Endothelial cell of umbilical vein (primary cell): ENCODE results near the gene USP35. TPM values are rescaled to one million over a fixed set of nuclear protein-coding genes. Genes with fewer than 3 reads are reported as not detected.

Experiments used
- BruUV-seq: library from RNA; stranded (reverse); fragments of 400-500 nt; replicated peaks from 2 replicates; lab custom pipeline; 2021; lab: Mats Ljungman, UMichigan
- CTCF ChIA-PET: fragments of 300-600, 350-600 bp; sonication (Branson Sonifier 250); formaldehyde crosslinking; loops from one replicate; lab custom pipeline; 2021; ENCODE audit warnings: antibody characterized with exemption, inconsistent platforms; lab: Charles Lee
- POLR2A ChIA-PET: fragments of 300-600, 350-600 bp; sonication (Branson Sonifier 250); formaldehyde crosslinking; loops from one replicate; lab custom pipeline; 2021; ENCODE audit warnings: antibody characterized with exemption, inconsistent platforms; lab: Charles Lee
- DNase-seq: peaks from one replicate; pipeline ENCODE4 v3.0.0-alpha.2; 2011; ENCODE audit warnings: low read depth, low spot score
- FAIRE-seq: peaks from 2 replicates; lab custom pipeline; 2011; peaks lifted over from hg19 to GRCh38; lab: Jason Lieb, UNC
- H2AFZ ChIP-seq: 2 replicates; pipeline ENCODE4 v1.6.0; 2012; ENCODE audit warnings: low read depth, low read length, control low read depth, inconsistent platforms
- H3K27ac ChIP-seq: 2 replicates; pipeline ENCODE4 v1.5.1; 2011; ENCODE audit warnings: low read depth, mild to moderate bottlenecking, control low read depth, low read length, moderate library complexity; ENCODE audit not compliant: insufficient read depth
- H3K27me3 ChIP-seq, 2 experiments: 2 replicates each; pipeline versions ENCODE4 v1.6.0 to v1.6.1; 2011; ENCODE audit warnings: low read length in 2 of 2, mixed read lengths in 1 of 2; ENCODE audit not compliant: control insufficient read depth in 2 of 2, insufficient read depth in 2 of 2
- H3K36me3 ChIP-seq, 2 experiments: 2 replicates in 1 of 2; 3 replicates in 1 of 2; pipeline ENCODE4 v1.5.1; 2011; ENCODE audit warnings: low read length in 2 of 2, mild to moderate bottlenecking in 1 of 2, moderate library complexity in 1 of 2; ENCODE audit not compliant: control insufficient read depth in 2 of 2, insufficient read depth in 2 of 2; ENCODE audit errors: extremely low read depth in 1 of 2
- H3K4me1 ChIP-seq: 3 replicates; pipeline ENCODE4 v1.5.1; 2011; ENCODE audit warnings: mild to moderate bottlenecking, low read length; ENCODE audit not compliant: control insufficient read depth, insufficient read depth; ENCODE audit errors: extremely low read depth
- H3K4me2 ChIP-seq: 2 replicates; pipeline ENCODE4 v1.6.1; 2011; ENCODE audit warnings: low read length, control low read depth, mixed read lengths; ENCODE audit not compliant: insufficient read depth
- H3K4me3 ChIP-seq, 3 experiments: fragments of 200-600 bp in 1 of 3; sonication (generic), shearing (Covaris generic) in 1 of 3; replicated peaks in 1 of 3; 2 replicates each; pipeline ENCODE4 v1.5.1; 2011 to 2016; ENCODE audit warnings: control low read depth in 3 of 3, low read length in 3 of 3, mild to moderate bottlenecking in 2 of 3, inconsistent platforms in 1 of 3, low read depth in 1 of 3, moderate library complexity in 1 of 3; ENCODE audit not compliant: insufficient read depth in 1 of 3
- H3K79me2 ChIP-seq: 2 replicates; pipeline ENCODE4 v1.6.0; 2012; ENCODE audit warnings: low read length, inconsistent platforms; ENCODE audit not compliant: control insufficient read depth, insufficient read depth
- H3K9ac ChIP-seq: replicated peaks from 2 replicates; pipeline ENCODE3; 2011; ENCODE audit warnings: low read length, control low read depth; ENCODE audit not compliant: insufficient read depth; ENCODE audit errors: extremely low read depth
- H3K9me1 ChIP-seq: replicated peaks from 3 replicates; pipeline ENCODE4 v1.6.0; 2011; ENCODE audit warnings: mild to moderate bottlenecking, low read length; ENCODE audit not compliant: control insufficient read depth, insufficient read depth; ENCODE audit errors: extremely low read depth
- H3K9me3 ChIP-seq: replicated peaks from 2 replicates; pipeline ENCODE4 v1.5.1; 2012; ENCODE audit warnings: low read length, inconsistent platforms; ENCODE audit not compliant: control insufficient read depth, insufficient read depth
- H4K20me1 ChIP-seq: replicated peaks from 2 replicates; pipeline ENCODE3; 2011; ENCODE audit warnings: mild to moderate bottlenecking, low read length; ENCODE audit not compliant: control insufficient read depth, insufficient read depth; ENCODE audit errors: extremely low read depth
- EZH2 ChIP-seq: IDR thresholded peaks from 2 replicates; pipeline ENCODE4 v1.6.1; 2012; ENCODE audit warnings: borderline replicate concordance, low read depth, mild to moderate bottlenecking, moderate library complexity, low read length, inconsistent platforms; ENCODE audit not compliant: severe bottlenecking
- FOS ChIP-seq: IDR thresholded peaks from 2 replicates; pipeline ENCODE4 v1.6.1; 2011; ENCODE audit warnings: mild to moderate bottlenecking, low read length, moderate library complexity, borderline replicate concordance; ENCODE audit not compliant: insufficient read depth
- GATA2 ChIP-seq: IDR thresholded peaks from 2 replicates; pipeline ENCODE4 v1.7.0; 2011; ENCODE audit warnings: low read depth, mild to moderate bottlenecking, moderate library complexity, mixed read lengths, low read length; ENCODE audit not compliant: insufficient read length, insufficient read depth
- JUN ChIP-seq: IDR thresholded peaks from 2 replicates; pipeline ENCODE4 v1.6.1; 2011; ENCODE audit warnings: borderline replicate concordance, low read depth; ENCODE audit not compliant: insufficient read length, insufficient read depth
- MAX ChIP-seq: IDR thresholded peaks from 2 replicates; pipeline ENCODE4 v1.6.1; 2011; ENCODE audit not compliant: insufficient read depth, insufficient read length
- MYC ChIP-seq: IDR thresholded peaks from one replicate; pipeline ENCODE4 v1.6.1; 2011; ENCODE audit warnings: mild to moderate bottlenecking, low read depth, low read length
- POLR2A ChIP-seq: IDR thresholded peaks from 2 replicates; pipeline ENCODE4 v1.6.1; 2012; ENCODE audit warnings: low read depth, mild to moderate bottlenecking, control low read depth, low read length
- POLR2AphosphoS5 ChIP-seq: IDR thresholded peaks from 2 replicates; pipeline ENCODE4 v1.6.1; 2012; ENCODE audit warnings: low read depth, mild to moderate bottlenecking, control low read depth, low read length, moderate library complexity; ENCODE audit not compliant: insufficient read depth
- dilution Hi-C: fragments of 300-500 bp; cut with MboI; formaldehyde crosslinking; loops from one replicate; pipeline ENCODE4 v1.15.0; 2019; ENCODE audit warnings: low sequenced_read_pairs; ENCODE audit not compliant: extremely low pct_ligation_motif_present
- intact Hi-C: fragments of 100-400 bp; cut with micrococcal nuclease; formaldehyde crosslinking; loops from one replicate; pipeline ENCODE4 v1.10.0; 2022
- polyA plus RNA-seq, 4 experiments: library from polyadenylated mRNA; depleted of rRNA in 3 of 4; stranded (reverse) in 3 of 4; unstranded in 1 of 4; fragments of >200 nt; gene quantifications; 2 replicates each; pipeline versions ENCODE4 v1.2.1 to v1.2.3, GENCODE V29; 2011 to 2012; ENCODE audit warnings: missing spikeins in 1 of 4
- total RNA-seq: library from RNA; stranded (reverse); gene quantifications from 2 replicates; pipeline ENCODE4 v1.2.3, GENCODE V29; 2021
- TF ChIP-seq, protein P1 (sequence below), 2 donors: IDR thresholded peaks; 1 replicate in 1 of 2; 2 replicates in 1 of 2; pipeline ENCODE4 v1.5.1; 2011; ENCODE audit warnings: low read length in 2 of 2, mild to moderate bottlenecking in 2 of 2, moderate library complexity in 2 of 2, control low read depth in 1 of 2, inconsistent platforms in 1 of 2, low read depth in 1 of 2; ENCODE audit not compliant: insufficient read depth in 1 of 2; ENCODE audit errors: extremely low read depth in 1 of 2

The USP35 gene
- total and polyA plus RNA-seq, 2 donors (not counting 3 experiments of a cell fraction or from before 2014, with no cell fraction given) = 8.9 to 12.4 TPM

DNA sequence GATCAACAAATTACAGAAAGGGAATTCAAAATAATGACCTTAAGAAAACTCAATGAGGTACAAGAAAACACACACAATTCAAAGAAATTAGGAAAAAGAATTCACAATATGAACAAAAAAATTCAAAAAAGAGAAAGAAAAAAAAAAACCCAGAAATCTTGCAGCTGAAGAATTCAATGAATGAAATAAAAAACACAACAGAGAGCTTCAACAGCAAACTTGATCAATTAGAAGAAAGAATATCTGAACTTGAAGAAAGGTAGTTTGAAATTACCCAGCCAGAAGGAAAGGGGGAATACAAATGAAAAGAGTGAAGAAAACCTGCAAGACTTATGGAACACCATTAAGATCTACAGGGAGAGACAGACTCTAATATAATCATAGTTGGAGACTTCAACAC lies 52.8 kb downstream of the USP35 start:
- Histone ChIP-seq H3K9me3 (no peaks in the 10 kb centered on the region), H3K79me2 (peaks cover 4% of the 10 kb centered on the region), H3K27ac (no peak overlapping the region), H2AFZ (no peak overlapping the region), H3K9ac (no peak overlapping the region), H3K4me1 (peaks cover 3% of the 10 kb centered on the region), H3K4me3 (no peak overlapping the region), H3K4me2 (no peak overlapping the region), H4K20me1 (no peaks in the 10 kb centered on the region), H3K36me3 (no peaks in the 10 kb centered on the region), H3K9me1 (no peaks in the 10 kb centered on the region), H3K27me3 (no peaks in the 10 kb centered on the region)
- BruUV-seq = no TSS peak
- DNase-seq (no peak), FAIRE-seq (no peak)
- TF ChIP-seq FOS (no peak), GATA2 (no peak), EZH2 (no peak)
- intact Hi-C loops (no loop called here), dilution Hi-C loops (no loop called here)
- CTCF ChIA-PET = interaction anchor here (1.0 kb wide), 1 partner anchor 13 kb away, joined by 4 read pairs; no protein-coding TSS in a partner anchor
- POLR2A ChIA-PET = no interaction called here

- intact Hi-C loops = no loop called here
- ChIA-PET POLR2A (no interaction called here), CTCF (interaction anchor here (1.2 to 1.6 kb wide), 4 partner anchors 13 to 320 kb away, joined by 5 to 8 read pairs (median 8); no protein-coding TSS in a partner anchor)
- no peak for FAIRE-seq
- Histone ChIP-seq H3K9me3 (no peaks in the 10 kb centered on the region), H2AFZ (no peak overlapping the region), H3K4me2 (no peak overlapping the region), H4K20me1 (no peaks in the 10 kb centered on the region), H3K79me2 (peaks cover 4% of the 10 kb centered on the region), H3K27me3 (no peaks in the 10 kb centered on the region), H3K27ac (no peak overlapping the region), H3K9ac (no peak overlapping the region), H3K4me3 (no peak overlapping the region), H3K4me1 (peaks cover 3% of the 10 kb centered on the region), H3K9me1 (no peaks in the 10 kb centered on the region), H3K36me3 (peaks cover 0 to 2% of the 10 kb centered on the region in 2 experiments)
- TF ChIP-seq GATA2 (no peak), JUN (no peak), FOS (no peak), MYC (no peak), POLR2A (no peak), POLR2AphosphoS5 (no peak), EZH2 (no peak), MAX (no peak)
- TF ChIP-seq, protein P1, sequence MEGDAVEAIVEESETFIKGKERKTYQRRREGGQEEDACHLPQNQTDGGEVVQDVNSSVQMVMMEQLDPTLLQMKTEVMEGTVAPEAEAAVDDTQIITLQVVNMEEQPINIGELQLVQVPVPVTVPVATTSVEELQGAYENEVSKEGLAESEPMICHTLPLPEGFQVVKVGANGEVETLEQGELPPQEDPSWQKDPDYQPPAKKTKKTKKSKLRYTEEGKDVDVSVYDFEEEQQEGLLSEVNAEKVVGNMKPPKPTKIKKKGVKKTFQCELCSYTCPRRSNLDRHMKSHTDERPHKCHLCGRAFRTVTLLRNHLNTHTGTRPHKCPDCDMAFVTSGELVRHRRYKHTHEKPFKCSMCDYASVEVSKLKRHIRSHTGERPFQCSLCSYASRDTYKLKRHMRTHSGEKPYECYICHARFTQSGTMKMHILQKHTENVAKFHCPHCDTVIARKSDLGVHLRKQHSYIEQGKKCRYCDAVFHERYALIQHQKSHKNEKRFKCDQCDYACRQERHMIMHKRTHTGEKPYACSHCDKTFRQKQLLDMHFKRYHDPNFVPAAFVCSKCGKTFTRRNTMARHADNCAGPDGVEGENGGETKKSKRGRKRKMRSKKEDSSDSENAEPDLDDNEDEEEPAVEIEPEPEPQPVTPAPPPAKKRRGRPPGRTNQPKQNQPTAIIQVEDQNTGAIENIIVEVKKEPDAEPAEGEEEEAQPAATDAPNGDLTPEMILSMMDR (IDR thresholded peaks at IDR 0.05; ENCODE audit: extremely low read depth in 1 of 2, insufficient read depth in 1 of 2, low read depth in 1 of 2, low read length in 2 of 2) = no peak
- dilution Hi-C loops = no loop called here
- no peak for DNase-seq
- no TSS peak for BruUV-seq
Observed at GRCh38 chr11:78244080-78244479, 55.4 kb downstream of the USP35 start.
